Ammon's horn (tissue), 1 donor: Measurements from ENCODE around the gene TNP2.
A peak's percentile ranks its signal among the peaks of the same experiment; 100 is the strongest.

Experiments used
- DNase-seq: peaks from one replicate; pipeline ENCODE4 v3.0.0-alpha.2; 2016; ENCODE audit warnings: low spot score

The TNP2 gene

DNA sequence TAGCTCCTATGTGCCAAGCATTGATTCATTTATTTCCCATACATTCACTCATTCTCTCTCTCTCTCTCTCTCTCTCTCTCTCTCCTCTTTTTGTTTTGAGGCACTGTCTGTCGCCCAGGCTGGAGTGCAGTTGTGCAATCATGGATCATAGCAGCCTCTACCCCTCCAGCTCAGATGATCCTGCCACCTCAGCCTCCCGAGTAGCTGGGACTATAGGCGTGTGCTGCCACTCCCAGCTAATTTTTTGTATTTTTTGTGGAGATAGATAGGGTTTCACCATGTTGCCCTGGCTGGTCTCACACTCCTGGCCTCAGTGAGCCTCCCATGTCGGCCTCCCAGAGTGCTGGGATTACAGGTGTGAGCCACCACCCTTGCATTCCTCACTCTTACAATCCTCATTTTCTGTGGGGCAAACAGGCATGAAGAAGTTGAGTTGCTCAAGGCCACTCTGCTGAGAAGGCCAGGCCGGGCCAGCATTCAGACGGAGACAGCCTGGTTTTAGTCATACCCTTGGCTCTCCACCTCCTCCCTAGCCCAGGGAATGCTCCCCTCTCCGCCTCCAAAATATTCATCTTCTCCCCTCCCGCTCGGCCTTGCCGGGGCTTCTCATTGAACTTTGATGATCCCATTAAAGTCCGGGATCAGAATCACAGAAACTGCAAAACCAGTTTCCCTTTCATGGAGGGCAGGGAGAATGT lies 7.9 kb upstream of the TNP2 start:
- no peak for DNase-seq

DNA sequence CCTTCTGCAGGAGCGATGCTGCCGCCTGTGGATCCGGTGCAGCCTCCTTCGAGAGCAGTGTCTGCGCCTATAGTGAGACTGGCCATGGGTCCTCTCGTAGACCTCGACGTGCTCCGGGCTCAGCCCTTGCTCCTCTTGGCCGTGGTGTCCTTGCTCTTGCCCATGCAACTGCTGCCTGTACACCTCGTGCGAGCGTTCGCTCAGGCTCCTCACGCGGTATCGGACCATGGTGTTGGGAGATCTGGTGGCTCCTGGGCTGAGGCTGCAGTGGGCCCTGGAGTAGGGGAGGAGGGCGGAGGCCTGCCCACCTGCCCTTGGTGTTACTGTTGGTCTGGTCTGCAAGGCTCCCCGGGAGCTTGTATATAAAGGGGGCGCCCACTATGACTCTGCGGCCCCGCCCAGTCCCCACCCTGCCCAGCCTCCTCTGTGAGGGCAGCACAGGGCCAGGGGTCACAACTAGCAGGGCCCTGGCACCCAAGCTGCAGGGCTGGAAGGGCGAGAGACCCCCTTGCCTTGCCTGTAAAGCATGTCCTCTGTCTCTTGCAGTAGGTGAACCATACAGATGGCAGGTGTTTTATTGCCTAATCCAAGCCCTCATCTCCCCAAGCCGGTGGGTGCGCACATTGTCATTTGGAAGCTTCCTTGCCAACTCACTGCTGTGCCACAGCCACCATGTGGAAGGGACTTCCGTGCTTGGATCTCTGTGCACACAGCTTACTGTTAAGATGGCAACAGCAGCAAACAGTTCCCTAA lies 7.2 kb upstream of the TNP2 start, which contains the start of gene PRM2:
PRM2 (minus strand) TSS at position 338 of the 753 bp plus-strand sequence; CDS start at position 228, 110 bp downstream.
- DNase-seq = no peak

DNA sequence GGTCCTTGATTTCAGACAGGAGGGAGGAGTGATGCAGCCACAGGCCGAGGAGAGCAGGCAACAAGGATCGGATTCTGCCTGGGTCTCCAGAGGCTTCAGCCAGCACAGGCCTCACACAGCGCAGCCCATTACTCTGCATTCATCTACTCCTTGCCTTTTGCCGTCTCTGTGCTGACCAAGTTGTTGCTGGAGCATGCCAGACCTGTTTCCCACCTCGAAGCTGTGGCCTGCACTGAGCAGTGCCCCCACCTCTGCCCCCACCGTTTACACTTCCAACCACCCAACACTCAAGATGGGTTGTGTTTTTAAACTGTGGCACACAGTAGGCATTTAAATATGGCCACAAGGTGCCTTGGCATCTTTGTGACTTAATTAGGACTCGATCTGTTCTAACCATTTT lies 5.8 kb upstream of the TNP2 start:
- DNase-seq = no peak

DNA sequence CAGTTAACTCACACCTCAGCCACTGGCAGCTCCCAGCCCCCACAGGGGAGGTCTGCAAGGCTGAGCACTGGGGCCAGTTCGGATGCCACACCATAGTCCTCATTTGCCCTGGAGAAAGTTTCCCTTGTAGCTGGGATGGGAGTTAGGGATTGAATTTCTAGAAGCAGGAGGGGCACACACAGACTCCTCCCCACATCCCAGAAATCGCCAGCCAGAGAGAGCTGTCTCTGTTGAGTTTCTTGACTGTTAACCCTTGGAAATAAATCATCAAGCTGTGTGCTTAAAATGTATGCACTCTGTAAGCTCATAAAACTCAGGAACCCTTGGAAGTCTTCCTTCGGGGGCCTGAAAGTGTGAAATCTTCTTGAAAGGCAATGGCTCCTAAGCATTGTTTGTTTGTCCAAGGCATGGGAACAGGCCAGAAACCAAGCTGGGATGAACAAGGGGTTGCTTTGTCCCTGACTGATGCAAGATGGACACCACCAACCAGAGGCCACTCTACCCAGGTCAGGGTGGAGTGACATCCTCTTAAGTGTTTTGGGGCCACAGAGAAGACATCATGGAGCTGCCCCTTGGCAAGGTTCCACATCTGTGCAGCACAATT lies 4.7 kb upstream of the TNP2 start:
- DNase-seq = no peak

DNA sequence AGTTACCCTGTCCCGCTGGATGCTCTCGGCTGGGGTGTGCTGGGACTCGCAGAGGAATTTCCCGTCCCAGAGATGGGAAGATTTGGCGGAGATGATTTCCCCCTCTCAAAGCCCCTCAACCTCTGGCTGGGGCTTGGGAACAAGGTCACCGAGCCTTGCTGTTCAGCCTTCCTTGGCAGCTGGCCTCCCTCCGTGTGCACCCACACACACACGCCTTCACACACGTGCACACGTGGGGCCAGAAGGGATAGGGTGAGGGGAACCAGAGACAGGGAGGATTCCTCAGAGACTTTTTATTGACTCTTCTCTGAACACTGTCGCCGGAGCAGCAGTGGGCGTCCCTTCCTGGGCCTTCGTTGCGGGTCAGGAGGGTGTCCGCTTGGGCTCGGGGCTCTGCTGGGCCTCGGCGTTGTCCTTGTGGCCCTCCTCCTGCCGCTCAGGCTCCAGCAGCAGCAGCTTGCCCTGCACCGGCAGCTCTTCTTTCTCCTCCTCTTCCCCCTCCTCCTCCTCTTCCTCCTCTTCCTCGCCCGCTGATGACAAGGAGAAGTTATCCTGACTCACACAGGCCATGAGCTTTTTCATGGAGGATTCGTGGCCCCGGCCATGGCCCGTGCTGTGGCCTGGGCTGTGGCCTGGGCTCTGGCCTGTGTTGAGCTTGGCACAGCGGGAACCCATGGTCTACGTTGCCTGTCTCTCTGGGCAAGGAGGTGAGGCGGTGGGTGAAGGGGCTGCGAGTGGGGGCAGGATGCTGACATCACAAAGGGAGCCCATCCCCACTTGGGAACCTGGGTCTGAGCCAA lies 4.0 kb upstream of the TNP2 start, which contains the start of gene PRM3:
PRM3 (minus strand) TSS at position 709 of the 800 bp plus-strand sequence; CDS start at position 675, 34 bp downstream.
- DNase-seq = no peak

DNA sequence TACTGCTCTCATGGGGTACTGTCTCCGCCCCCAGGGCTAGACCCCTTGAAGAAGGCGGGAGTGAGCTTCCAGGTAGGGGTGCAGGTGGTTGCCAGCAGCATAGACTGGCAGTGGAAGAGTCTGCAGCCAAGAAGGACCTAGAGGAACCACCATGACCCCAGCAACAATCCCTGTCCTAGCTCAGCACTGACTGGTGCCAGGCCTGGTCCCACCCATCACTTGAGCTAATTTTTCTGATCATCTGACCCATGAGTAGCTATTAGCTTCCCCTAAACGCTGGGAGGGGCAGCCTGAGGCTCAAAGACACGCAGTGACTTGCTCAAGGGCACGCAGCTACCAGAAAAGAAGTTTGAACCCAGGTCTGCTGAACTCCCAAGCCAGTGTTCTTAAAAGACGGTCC lies 3.4 kb upstream of the TNP2 start:
- no peak for DNase-seq

DNA sequence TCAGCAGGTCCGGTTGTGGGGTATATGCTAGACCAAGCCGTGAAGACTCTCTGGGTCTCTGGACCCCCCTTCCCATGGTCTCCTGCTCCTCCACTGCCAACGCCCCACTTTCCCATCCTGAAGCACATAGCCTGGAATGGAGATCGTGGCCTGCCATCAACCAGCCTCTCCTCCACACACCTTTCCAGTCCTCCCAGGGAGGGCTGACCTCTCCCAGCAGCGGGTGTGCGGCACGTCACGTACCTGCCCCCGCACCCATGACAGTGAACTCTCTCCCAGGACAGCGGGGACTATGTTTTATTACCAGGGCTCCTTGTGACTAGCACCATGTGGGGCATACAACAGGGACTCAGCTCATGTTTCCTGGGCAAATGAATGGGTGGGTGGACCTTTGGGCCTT lies 2.5 kb upstream of the TNP2 start:
- DNase-seq = no peak

DNA sequence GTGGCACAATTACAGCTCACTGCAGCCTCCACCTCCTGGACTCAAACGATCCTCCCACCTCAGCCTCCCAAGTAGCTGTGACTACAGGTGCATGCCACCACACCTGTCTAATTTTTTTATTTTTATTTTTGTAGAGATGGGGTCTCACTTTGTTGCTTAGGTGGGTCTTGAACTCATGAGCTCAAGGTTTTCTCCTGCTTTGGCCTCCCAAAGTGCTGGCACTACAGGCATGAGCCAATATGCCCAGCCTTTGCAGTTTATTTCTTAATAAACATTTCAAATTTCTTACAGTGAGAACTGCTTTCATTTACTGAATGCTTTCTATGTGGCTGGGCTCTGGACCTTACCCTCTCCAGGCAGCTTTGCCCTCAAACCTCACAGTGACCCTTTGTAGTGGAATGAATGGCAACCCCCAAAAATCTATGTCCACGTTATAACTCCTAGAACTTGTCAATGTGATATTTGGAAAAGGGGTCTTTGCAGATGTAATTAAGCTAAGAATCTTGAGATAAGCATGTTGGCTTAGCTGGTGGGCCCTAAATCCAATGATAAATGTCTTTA lies 1.6 kb upstream of the TNP2 start:
- DNase-seq = no peak

DNA sequence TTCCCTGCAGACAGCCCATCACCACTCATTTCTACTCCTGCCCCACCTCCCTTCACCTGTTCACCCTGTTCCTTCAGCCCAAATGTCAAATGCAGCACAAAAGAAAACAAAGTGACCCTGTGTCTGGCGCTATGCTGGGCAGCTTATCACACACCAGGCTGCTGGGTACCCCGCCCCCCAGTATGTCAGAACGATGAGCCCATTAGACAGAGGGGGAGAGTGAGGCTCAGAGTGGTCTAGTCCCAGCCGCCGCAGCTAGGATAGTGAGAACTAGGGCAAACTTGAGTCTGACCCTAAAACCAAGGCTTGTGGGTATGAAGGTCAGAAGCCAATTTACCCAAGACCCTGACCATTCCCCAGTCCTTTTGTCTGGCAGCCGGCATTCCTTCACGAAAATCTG lies 4.0 kb downstream of the TNP2 start:
- no peak for DNase-seq

DNA sequence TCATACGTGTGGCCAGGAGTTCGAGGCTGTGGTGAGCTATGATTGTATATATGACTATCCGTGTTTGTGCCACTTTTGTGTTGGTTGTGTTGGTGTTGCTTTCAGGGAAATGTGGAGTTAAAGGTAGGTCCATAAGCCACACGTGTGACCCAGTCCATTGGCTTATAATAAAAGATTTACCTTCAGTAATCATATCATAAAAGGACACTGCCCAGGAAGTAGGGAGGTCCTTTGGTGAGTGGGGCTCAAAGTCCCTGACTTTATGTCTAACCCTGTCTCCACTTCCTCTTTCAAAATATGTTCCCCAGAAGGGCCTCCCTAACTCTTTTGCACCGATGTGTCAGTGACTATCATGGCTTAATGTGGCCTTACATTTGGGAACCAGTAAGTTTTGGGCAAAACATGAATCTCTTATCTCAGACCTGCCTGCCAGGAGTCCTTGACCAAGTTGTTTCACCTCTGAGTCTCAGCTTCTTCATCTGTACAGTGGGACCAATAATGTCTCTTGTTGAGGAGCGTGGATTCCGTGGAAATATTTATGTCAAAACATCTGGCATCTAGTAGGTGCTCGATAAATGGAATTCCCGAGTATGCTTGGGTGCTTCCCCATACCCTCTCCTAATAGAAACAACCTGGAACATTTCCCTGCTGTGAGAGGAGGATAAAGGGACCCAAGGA lies 4.8 kb downstream of the TNP2 start:
- no peak for DNase-seq

DNA sequence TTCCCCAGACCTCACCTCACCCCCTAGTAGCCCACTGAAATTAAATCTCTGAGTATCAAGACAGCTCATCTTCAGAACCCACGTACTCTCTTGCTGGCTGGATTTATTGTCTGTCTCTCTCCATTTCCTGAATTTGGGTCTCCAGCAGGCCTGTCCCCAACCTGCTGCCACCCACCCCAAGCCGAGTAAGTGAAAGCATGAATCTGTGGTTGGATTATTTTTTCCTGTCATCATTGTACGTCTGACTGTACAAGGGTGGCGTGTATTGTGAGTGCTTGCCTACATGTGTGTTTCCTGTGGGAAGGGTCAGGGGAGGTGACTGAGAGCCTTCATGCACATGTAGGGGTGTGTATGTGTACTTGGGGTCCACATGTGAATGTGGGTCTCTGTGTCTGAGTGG lies 5.4 kb downstream of the TNP2 start:
- DNase-seq = no peak

DNA sequence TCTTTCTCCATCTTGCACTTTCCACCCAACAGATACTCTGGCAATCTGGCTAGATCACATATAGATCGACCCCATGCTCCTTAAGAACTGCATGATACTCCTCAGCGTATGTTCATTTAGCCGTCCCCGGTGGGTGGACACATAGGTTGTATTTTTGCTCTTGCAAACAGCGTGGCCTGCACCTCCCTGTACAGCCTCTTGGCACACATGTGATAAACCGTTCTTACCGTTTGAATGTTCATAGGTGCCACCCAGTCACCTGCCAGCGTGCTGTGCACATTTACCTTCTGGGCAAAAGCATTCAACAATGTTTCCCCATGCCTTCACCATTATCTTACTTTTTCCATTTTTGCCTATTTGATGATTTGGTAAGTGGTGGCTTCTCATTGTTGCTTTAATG lies 6.2 kb downstream of the TNP2 start:
- no peak for DNase-seq

DNA sequence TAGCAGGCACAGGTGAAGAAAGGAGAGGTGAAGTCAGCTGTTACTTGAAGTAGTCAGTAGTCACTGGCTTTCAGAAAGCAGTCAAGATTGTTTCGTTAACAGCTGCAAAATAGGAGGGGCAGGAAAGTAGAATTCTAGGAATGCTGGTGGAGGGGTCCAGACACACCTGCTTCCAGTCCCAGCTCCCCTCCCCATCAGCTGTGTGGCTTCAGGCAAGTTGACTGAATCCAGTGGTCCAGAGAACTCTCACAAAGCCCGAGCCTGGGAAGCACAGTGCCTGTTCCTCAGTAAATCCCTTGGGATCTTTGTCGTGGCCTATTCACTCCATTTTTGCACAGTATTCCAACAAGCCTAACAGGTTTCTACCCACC lies 8.5 kb downstream of the TNP2 start:
- no peak for DNase-seq

DNA sequence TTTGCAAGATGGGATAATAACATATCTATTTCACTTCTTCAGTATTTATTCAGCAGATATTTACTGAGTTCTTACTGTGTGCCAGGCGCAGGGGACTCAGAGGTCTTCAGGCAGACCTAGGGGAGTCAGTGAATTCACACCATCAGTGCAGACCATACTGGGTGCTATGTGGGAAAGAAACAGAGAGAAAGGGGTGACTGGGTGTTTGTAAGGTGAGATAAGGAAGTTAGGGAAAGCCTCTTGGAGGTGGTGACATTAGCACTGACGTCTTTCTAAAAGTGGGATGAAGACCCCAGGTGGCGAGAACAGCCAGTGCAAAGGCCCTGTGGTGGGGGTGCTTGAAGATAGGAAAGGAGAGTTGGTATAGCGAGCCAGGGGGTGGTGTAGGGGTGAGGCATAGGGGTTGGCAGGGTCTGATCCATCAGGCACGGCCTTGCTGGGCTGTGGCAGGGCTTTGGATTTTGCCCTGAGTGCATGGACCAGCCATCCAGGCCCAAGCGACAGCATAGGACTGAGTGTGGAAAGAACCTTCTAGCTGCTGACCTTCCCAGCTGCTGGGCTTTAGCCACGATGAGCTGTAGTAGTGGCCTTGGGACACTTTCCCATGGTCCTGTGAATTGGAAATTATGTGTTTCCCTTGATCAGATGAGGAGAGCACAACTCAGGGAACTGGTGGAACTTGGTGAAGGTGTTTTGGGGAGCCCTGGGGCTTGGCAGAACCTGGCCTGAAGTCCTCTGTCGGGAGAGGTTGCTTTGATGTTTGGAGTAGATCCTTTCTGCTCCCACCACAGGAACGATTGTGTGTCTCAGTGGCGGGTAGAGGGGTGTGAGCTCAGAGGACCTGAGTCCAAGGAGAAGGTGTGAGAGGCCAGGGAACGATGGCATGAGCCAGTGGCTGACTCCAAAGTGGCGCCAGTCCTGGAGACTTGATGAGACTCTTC lies 9.2 kb downstream of the TNP2 start:
- no peak for DNase-seq

DNA sequence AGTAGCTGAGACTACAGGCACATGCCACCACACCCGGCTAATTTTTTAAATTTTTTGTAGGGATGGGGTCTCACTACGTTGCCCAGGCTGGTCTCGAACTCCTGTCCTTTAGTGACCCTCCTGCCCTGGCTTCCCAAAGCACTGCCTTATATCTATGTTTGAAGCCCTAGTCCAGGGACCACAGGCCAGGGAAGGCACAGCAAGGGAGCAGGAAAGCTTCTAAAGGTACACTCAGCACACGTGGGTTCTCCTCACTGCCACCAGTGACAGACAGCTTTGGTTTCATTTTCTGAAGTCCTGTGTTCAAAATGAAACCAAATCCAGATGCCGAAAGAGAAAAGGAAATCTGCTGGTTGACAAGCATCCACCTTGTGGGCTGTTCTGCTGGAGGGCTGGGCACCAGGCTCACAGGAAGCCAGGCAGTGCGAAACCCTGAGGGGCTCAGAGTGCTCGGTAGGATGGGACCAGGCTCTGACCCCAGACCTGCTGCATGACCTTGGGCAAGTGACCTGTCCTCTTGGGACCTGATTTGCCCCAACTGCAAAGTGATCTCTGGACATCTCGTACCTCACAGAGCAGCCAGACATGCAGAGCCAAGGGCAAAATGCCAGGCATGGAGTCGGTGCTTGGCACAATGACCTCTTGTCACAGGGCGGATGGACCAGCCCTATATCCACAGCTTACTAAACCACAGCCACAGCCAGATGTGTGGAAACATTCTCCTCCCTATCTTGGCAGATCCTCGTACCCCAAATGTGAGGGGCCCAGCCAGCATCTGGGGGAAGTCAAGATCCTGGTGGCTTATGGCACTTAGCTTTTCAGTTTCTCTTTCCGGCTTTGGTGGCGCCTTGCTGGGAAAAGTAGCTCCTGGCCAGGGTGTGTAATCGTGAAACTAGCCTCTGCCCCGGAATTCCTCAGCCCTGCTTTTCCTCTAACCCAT lies 10.3 kb downstream of the TNP2 start:
- DNase-seq = peak; percentile 86

DNA sequence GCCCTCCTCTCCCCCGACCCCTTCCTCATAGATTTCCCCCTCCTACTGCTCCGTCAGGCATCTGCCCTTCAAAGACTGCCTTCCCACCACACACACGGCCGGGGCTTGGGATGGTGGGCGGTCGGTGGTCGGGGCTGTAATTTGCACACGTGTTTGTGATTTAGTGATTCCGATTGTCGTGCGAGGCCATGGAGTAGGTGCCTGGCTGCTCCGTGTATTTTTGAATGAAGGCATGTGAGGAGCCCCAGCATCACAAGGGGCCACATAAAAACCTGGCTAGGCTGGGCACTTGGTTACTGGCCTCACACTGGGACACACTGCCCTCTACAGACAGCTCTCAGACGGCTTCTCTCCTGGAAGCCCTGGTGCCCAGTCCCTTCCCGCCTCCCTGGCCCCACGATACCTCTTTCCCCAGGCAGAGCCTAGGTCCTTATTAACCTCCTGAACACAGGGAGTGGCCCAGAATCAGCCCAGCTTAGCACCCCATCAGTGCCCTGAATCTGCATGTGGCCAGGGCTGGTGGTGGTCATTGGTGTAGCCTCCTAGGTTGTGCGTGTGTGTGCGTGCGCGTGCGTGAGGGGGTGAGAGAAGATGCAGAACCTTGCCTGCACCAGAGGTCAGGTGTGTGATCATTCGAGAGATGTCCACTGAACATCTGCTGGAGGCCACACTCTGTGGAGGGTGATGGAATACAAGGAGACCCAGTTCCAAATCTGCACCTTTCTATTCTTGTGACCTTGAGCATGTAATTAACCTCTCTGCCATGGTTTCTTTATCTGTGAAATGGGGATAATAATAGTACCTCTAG lies 11.8 kb downstream of the TNP2 start:
- DNase-seq = peak; percentile 90

DNA sequence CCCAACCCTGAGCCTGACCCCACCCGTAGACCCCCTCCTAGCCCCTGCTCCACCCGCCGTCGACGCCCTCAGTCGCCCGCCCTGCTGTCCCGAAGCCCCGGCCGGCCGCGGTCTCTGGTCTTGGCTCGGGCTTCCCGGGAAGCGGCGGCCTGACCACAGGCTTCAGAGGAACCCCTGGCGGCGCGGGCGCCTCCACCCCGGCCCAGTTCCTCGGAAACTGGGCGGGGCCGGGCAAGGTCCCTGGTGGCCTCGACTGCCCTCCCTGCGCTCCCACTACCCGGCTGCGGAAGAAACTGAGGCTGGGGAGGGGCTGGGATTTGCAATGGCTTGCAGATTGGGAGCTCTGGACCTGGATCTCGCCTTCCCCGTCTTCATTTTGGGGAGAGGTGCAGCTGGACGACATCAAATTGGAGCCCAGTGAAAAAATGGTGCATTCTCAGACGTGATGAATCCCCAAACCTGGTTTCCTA lies 12.4 kb downstream of the TNP2 start:
- no peak for DNase-seq
